ENCODE measurements around the gene PRDM12.

The PRDM12 gene

GRCh38 chr9:130698514-130698913 is 34.1 kb downstream of the PRDM12 start:
- TF ChIP-seq CTCF (IDR thresholded peaks at IDR 0.05), result no peak

- TF ChIP-seq CTCF (IDR thresholded peaks at IDR 0.05), result no peak
Observed at GRCh38 chr9:130699047-130699446, 34.7 kb downstream of the PRDM12 start.

- peak; percentile 99 for TF ChIP-seq CTCF (IDR thresholded peaks at IDR 0.05)
Observed at GRCh38 chr9:130701059-130702022, 36.9 kb downstream of the PRDM12 start.

GRCh38 chr9:130703501-130703900 is 39.1 kb downstream of the PRDM12 start:
- TF ChIP-seq CTCF (IDR thresholded peaks at IDR 0.05), result no peak

GRCh38 chr9:130707225-130707976 is 43.0 kb downstream of the PRDM12 start:
- TF ChIP-seq CTCF (IDR thresholded peaks at IDR 0.05), result peak; percentile 83; the same call in 1 of the 2 replicates

GRCh38 chr9:130710822-130711352 is 46.5 kb downstream of the PRDM12 start:
- no peak for TF ChIP-seq CTCF (IDR thresholded peaks at IDR 0.05)

GRCh38 chr9:130711469-130711868 is 47.1 kb downstream of the PRDM12 start:
- TF ChIP-seq CTCF (IDR thresholded peaks at IDR 0.05), result no peak
